ENCODE data around the gene FHAD1. TPM values are rescaled to one million over a fixed set of nuclear protein-coding genes. Genes with fewer than 3 reads are reported as not detected.
"Not testable (repeated sequence)": the region's sequence is repeated elsewhere in the genome, so short reads cannot be mapped to it uniquely, and the experiment has no call there.

The FHAD1 gene
- total RNA-seq, 1 donor from 2014 or later: 1.7 TPM

GRCh38 chr1:15418806-15419515 is 171.9 kb downstream of the FHAD1 start:
- DNase-seq (ENCODE audit: low spot score): peak; percentile 70

- DNase-seq (ENCODE audit: low spot score): no peak
These were observed 173.9 kb downstream of the FHAD1 start for GRCh38 chr1:15420853-15421465.

DNA sequence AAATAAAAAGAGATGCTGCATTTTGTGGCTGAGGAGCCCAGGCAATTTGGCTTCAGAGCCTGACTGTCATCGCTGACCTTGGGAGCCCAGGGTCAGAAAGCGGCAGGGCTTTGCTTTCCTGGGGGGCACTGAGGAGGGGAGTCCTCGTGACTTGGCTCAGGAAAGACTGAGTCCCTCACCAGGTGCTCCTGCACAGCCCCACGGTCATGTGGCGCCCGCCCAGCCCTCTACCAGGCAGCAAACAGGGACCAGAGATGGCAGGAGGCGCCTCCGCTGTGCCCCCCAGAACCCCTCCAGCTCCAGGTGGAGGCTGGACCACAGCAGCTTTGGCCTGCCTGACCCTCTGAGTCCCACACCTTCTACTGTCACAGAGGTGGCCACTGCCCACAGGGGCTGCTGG is 175.8 kb downstream of the FHAD1 start:
- DNase-seq (ENCODE audit: low spot score): no peak

- DNase-seq (ENCODE audit: low spot score): no peak
These were observed 176.5 kb downstream of the FHAD1 start for GRCh38 chr1:15423355-15424077.

DNA sequence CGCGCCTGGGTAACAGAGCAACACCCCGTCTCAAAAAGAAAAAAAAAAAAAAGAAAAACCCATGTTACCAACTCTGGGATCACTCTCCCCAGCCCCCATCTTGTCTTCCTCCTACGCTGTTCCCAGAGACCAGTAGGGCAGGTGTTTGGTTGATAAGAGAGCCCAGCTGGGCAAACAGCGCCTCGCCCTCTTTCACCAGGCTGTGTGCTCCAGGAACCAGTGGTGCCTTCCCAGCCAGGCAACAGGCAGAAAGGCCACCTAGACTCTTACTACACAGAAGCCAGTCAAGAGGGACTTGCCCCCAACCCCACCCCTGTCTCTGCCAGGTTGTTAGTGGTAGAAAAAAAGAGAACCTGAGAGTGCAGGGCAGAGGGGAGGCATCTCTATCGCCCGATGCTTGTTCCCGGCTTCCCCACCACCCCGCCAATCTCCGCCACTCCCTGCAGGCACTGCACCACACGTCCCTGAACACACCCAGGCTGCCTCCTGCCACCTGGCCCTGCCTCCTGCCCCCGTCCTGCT is 177.2 kb downstream of the FHAD1 start:
- peak; percentile 76 for DNase-seq (ENCODE audit: low spot score)

DNA sequence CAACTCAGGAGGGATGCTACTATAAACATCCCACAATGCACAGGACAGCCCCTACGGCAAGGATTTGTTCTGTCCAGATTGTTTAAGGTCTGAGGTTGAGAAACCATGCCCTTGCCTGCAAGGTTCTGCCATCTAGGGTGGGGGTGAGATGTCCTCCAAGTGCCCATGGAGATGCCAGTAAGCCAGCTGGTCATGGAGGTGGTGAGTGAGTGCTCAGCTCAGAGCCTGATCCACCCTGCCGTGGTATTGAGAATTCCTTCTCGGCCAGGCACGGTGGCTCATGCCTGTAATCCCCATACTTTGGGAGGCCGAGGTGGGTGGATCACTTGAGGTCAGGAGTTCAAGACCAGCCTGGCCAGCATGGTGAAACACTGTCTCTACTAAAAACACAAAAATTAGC is 178.0 kb downstream of the FHAD1 start:
- DNase-seq (ENCODE audit: low spot score): no peak

DNA sequence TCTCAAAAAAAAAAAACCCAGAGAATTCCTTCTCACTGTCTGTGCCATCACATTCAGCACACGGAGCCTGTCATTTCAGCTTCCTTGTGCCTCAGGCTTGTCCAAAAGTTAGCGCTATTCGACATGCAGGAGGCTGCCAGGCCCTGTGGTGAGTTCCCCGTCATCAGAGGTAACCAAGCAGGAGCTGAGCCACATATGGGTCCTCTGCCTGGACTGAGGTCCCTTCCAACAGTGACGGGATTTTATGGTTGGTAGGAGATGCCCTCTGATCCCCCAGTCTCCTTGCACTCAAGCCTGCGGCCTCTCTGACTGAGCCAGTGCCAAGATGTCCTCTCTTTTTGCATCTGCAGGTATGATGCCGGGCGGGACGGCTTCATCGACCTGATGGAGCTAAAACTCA is 178.5 kb downstream of the FHAD1 start:
- DNase-seq (ENCODE audit: low spot score): no peak

- DNase-seq (ENCODE audit: low spot score): no peak
These were observed 178.9 kb downstream of the FHAD1 start for GRCh38 chr1:15425958-15426357.

GRCh38 chr1:15426492-15427279 is 179.7 kb downstream of the FHAD1 start:
- peak; percentile 74 for DNase-seq (ENCODE audit: low spot score)

DNA sequence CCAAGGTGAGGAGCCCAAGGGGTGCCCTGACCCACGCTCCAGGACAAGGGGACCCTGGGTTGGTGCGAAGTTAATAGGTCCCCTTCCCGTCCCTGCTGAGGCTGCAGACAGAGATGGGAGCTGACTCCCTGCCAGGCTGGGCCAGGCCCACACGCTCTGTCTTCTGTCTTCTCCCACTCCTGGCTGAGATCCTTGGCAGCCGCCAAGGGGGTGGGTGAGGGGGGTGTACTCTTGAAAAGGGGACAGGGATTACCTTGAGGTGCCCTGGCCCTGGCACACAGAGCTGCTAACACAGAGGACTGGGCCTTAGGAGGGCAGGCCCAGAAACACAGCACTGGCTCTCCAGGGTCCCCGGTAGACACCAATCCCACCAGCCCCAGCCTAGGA is 180.2 kb downstream of the FHAD1 start:
- DNase-seq (ENCODE audit: low spot score): no peak

DNA sequence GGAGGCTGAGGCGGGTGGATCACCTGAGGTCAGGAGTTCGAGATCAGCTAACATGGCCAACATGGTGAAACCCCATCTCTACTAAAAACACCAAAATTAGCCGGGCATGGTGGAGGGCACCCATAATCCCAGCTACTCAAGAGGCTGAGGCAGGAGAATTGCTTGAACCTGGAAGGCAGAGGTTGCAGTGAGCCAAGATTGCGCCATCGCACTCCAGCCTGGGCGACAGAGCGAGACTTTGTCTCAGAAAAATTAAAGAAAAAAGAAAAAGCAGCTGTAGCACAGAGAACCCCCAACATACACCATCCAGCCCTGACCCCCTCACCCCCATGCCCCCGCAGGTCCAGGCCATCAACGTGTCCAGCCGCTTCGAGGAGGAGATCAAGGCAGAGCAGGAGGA is 181.2 kb downstream of the FHAD1 start:
- DNase-seq (ENCODE audit: low spot score): not testable (repeated sequence)

GRCh38 chr1:15428815-15429435 is 181.9 kb downstream of the FHAD1 start:
- DNase-seq (ENCODE audit: low spot score): no peak

GRCh38 chr1:15429701-15430149 is 182.7 kb downstream of the FHAD1 start:
- no peak for DNase-seq (ENCODE audit: low spot score)

DNA sequence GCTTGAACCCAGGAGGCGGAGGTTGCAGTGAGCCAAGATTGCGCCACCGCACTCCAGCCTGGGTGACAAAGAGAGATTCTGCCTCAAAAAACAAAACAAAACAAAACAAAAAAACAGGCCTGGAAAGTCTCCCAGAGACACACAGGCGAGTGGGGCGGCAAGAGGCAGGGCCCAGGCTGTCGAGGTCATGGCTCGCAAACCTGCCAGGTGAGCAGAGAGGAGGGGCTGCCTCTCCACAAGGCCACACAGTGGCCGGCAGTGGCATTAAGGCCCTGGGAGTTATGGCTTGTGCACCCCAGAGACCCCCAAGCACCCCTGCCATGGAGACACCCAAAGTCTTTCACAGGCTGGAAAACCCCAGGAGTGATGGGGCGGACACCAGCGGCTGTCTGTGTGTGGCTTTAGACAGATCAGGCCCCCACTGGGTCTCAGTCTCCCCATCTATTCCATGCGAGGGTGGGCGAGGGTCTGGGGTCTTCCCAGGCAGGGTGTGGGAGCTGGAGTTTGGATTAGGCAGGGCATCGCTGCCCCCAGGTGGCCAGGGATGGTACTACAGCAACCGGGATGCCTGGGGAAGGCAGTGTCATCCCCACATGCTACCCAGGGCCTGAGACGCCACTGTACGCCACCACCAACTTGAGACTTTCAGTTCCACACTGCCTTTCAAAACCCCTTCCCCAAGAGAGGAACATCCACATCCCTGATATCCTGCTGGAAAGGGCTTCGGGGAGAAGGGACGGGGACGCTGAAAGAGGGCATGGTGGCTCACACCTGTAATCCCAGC is 184.0 kb downstream of the FHAD1 start:
- DNase-seq (ENCODE audit: low spot score): peak; percentile 65

DNA sequence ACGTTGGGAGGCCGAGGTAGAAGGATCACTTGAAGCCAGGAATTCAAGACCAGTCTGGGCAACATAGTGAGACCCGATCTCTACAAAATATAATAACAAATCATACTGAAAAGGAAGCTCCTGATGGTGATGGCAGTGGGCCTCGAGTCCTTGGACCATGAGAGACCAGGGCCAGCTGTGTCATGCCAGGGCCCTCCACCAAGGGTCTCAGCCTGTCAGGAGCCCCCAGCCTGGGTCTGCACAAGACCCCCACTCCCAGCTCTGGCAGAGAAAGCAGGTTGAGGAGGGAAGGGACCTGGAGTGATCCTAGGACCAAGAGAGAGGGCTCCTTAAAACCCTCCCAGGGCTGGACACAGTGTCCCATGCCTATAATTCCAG is 184.5 kb downstream of the FHAD1 start:
- no peak for DNase-seq (ENCODE audit: low spot score)

GRCh38 chr1:15432324-15432723 is 185.3 kb downstream of the FHAD1 start:
- no peak for DNase-seq (ENCODE audit: low spot score)

- no peak for DNase-seq (ENCODE audit: low spot score)
These were observed 186.4 kb downstream of the FHAD1 start for GRCh38 chr1:15433471-15433870.

GRCh38 chr1:15434739-15435138 is 187.7 kb downstream of the FHAD1 start:
- DNase-seq (ENCODE audit: low spot score): not testable (repeated sequence)

DNA sequence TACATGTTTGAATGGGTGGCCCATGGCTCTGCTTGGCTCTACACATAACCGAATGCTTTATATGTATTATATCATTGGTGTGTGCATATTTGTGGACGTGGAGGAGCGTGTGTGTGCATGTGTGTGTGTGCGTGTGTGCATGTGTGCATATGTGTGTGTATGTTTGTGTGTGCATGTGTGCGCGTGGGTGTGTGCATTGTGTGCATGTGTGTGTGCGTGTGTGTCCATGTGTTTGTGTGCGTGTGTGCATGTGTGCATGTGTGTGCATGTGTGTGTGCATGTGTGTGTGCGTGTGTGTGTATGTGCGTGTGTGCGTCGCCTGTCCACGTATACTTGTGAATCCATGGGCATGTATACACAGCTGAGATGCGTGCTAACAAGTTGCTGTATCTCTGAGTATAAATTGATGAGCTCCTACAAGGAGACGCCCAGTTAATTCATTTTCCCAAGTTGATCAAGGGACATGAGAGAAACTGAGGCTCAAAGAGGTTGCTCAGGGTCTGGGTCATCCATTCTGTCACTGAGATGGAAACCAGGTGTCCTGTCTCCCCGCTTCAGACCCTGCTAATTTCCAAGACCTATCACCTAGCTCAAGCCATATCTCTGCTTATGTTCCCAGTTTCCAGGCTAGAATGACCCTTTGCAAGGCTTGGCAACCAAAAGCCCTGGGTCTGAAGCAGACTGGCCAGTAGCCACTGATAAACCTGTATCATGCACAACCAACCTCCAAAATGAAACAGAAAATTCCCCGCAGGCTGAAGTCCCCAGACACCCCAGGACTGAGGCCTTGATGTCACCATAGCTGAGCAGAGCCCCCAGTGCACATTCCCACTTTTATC is 188.4 kb downstream of the FHAD1 start:
- DNase-seq (ENCODE audit: low spot score): no peak
